Body of pancreas (tissue), 4 donors: ENCODE results near the gene CACNA2D3. TPM values are rescaled to one million over a fixed set of nuclear protein-coding genes. Genes with fewer than 3 reads are reported as not detected.

Experiments
- ATAC-seq: fragments of 150-250 bp; one replicate; pipeline ENCODE4 v1.9.1; 2016
- DNase-seq, 4 donors: peaks; one replicate each; pipeline ENCODE4 v3.0.0-alpha.2; 2019
- H3K27ac ChIP-seq, 4 donors: fragments of 200-600 bp; sonication (generic); 1 replicate in 3 of 4; 2 replicates in 1 of 4; pipeline versions ENCODE4 v1.5.1 to v1.6.1; 2016 to 2019; ENCODE audit warnings: mild to moderate bottlenecking in 1 of 4, mixed read lengths in 1 of 4, moderate library complexity in 1 of 4
- H3K27me3 ChIP-seq, 2 donors: fragments of 200-600 bp; sonication (generic); one replicate each; pipeline ENCODE4 v1.6.0; 2016; ENCODE audit warnings: mild to moderate bottlenecking in 1 of 2
- H3K36me3 ChIP-seq, 2 donors: fragments of 200-600 bp; sonication (generic); replicated peaks in 1 of 2; 2 replicates each; pipeline ENCODE4 v1.5.1; 2016; ENCODE audit warnings: low read depth in 2 of 2; ENCODE audit not compliant: insufficient read depth in 1 of 2
- H3K4me1 ChIP-seq: fragments of 200-600 bp; sonication (generic); one replicate; pipeline ENCODE4 v1.6.0; 2016
- H3K4me3 ChIP-seq, 2 donors: fragments of 200-600 bp; sonication (generic); 1 replicate in 1 of 2; 2 replicates in 1 of 2; pipeline ENCODE4 v1.5.1; 2016 to 2019
- H3K9me3 ChIP-seq, 3 donors: fragments of 200-600 bp; sonication (generic); 1 replicate in 2 of 3; 2 replicates in 1 of 3; pipeline ENCODE4 v1.5.1; 2016
- POLR2A ChIP-seq, 3 donors: fragments of 450-650 bp; IDR thresholded peaks; one replicate each; pipeline ENCODE4 v1.6.1; 2016; ENCODE audit warnings: antibody characterized with exemption in 3 of 3, mild to moderate bottlenecking in 2 of 3
- WGBS, 2 donors: methylation state at CpG; one replicate each; pipeline ENCODE4 v1.1.5; 2017; 5-methylcytosine and 5-hydroxymethylcytosine counted together
- intact Hi-C: fragments of 100-400 bp; cut with DNase I; formaldehyde crosslinking; loops from one replicate; pipeline ENCODE4 v1.15.1; 2023
- total RNA-seq, 2 donors: library from RNA; depleted of rRNA; stranded (reverse); fragments of >200 nt; gene quantifications; one replicate each; pipeline ENCODE4 v1.1.0, GENCODE V29; 2016
- TF ChIP-seq, protein P1 (sequence below), 7 experiments: fragments of 450-650 bp in 4 of 7; fragments of 200-600 bp in 3 of 7; sonication (generic) in 3 of 7; IDR thresholded peaks; one replicate each; pipeline ENCODE4 v1.5.1; 2016 to 2019; ENCODE audit warnings: antibody characterized with exemption in 7 of 7

Gene CACNA2D3
- total RNA-seq, 2 donors from 2014 or later, result not detected

DNA sequence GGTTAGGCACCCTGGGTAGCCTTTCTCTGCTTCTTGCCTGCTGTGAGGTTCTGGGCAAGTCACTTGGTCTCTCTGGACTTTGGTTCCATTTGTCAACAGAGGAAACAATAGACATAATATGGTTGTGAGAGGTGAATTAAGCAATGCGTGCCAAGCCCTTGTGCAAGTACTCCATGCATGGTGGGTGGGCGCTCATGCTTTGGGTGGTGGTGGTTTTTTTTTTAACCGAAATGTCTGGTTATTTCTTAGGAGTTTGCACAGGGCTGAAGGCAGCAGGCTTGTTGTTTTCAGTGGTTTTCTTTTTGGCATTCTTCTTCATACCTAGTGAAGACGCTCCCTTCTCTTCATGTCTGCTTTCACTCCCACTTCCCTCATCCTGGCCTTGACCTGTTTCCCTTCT lies 889.7 kb downstream of the CACNA2D3 start:
- Histone ChIP-seq H3K4me1 (no peaks in the 10 kb centered on the region), H3K27me3 (no peaks in the 10 kb centered on the region), H3K36me3 (no peaks in the 10 kb centered on the region), H3K27ac (no peak overlapping the region), H3K4me3 (no peak overlapping the region), H3K9me3 (no peaks in the 10 kb centered on the region)
- intact Hi-C loops, result no loop called here
- DNase-seq (no peak), ATAC-seq (no peak)
- TF ChIP-seq POLR2A (IDR thresholded peaks at IDR 0.05), result no peak
- TF ChIP-seq, protein P1, sequence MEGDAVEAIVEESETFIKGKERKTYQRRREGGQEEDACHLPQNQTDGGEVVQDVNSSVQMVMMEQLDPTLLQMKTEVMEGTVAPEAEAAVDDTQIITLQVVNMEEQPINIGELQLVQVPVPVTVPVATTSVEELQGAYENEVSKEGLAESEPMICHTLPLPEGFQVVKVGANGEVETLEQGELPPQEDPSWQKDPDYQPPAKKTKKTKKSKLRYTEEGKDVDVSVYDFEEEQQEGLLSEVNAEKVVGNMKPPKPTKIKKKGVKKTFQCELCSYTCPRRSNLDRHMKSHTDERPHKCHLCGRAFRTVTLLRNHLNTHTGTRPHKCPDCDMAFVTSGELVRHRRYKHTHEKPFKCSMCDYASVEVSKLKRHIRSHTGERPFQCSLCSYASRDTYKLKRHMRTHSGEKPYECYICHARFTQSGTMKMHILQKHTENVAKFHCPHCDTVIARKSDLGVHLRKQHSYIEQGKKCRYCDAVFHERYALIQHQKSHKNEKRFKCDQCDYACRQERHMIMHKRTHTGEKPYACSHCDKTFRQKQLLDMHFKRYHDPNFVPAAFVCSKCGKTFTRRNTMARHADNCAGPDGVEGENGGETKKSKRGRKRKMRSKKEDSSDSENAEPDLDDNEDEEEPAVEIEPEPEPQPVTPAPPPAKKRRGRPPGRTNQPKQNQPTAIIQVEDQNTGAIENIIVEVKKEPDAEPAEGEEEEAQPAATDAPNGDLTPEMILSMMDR (IDR thresholded peaks at IDR 0.05), result no peak
- WGBS, 2 donors, result 71 to 72% methylated on average over 4 of the region's 4 CpGs

DNA sequence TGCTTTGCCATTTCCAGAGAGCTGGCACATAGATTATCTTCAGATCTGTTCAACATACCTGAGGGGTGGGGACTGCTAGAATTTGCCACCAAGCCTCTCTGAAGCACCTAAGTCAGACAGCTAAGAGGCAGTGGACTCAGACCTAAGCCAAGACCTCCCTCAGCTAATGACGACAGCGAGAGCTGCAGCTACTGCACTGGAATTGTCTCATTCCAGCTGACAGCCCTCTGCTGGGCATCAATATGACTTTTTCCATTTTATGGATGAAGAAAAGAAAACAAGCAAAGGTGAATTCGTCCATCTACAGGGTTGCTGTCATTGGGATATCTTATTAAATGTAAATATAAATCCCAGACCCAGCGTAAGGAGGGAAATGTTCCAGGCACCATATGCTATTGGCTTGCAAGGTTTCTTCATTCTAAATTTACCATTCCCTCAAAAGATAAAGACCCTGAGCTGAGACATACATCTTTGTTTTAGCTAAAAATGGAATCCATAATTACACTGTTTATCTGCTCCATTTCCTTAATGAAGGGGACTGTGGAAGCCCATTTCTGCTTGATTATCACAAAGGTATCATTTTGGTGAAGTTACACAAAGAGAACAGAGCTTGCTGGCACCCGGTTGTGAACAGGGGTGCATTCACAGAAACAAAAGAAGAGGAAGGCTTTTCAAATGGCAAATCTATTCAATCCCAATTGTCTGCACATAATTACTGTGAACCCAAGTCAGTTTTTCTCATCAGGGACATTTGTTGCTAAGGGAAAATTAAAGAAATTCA lies 891.0 kb downstream of the CACNA2D3 start:
- H3K4me3 ChIP-seq, result no peak overlapping the region
- ATAC-seq (no peak), DNase-seq (no peak)
- no peaks in the 10 kb centered on the region for H3K9me3 ChIP-seq
- intact Hi-C loops, result no loop called here
- no peaks in the 10 kb centered on the region for H3K4me1 ChIP-seq
- H3K27me3 ChIP-seq, result no peaks in the 10 kb centered on the region
- no peaks in the 10 kb centered on the region for H3K36me3 ChIP-seq
- H3K27ac ChIP-seq, result no peak overlapping the region
- 37 to 38% methylated on average over 5 of the region's 5 CpGs for WGBS, 2 donors
- TF ChIP-seq, protein P1 (IDR thresholded peaks at IDR 0.05), result peak in 3 of 7 experiments; percentile 6 to 12 (median 8)
- TF ChIP-seq POLR2A (IDR thresholded peaks at IDR 0.05), result no peak

DNA sequence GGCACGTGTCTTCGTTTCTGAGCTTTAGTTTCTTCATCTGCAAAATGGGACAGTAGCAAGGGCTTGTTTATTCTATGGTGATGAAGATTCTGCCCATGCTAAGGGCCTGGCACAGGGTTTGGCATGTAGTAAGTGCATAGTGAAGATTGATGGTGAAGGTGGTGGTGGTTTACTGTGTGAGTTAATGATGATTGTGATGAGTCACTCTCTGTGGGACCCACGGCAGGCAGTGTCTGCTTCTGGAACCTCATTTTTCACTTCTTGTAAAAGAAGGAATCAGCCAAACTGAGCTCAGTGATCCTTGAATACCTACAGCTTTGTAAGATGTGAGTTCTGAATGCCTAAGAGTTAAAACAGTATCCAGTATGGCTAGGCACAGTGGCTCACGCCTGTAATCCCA lies 891.7 kb downstream of the CACNA2D3 start:
- H3K4me1 ChIP-seq, result no peaks in the 10 kb centered on the region
- H3K9me3 ChIP-seq, result no peaks in the 10 kb centered on the region
- H3K4me3 ChIP-seq, result no peak overlapping the region
- no peak overlapping the region for H3K27ac ChIP-seq
- 29 to 58% methylated on average over 4 of the region's 4 CpGs for whole genome bisulfite sequencing, 2 donors
- ATAC-seq (no peak), DNase-seq (no peak)
- H3K27me3 ChIP-seq, result no peaks in the 10 kb centered on the region
- TF ChIP-seq POLR2A (IDR thresholded peaks at IDR 0.05), result no peak
- TF ChIP-seq, protein P1 (IDR thresholded peaks at IDR 0.05), result no peak
- intact Hi-C loops, result no loop called here
- no peaks in the 10 kb centered on the region for H3K36me3 ChIP-seq

DNA sequence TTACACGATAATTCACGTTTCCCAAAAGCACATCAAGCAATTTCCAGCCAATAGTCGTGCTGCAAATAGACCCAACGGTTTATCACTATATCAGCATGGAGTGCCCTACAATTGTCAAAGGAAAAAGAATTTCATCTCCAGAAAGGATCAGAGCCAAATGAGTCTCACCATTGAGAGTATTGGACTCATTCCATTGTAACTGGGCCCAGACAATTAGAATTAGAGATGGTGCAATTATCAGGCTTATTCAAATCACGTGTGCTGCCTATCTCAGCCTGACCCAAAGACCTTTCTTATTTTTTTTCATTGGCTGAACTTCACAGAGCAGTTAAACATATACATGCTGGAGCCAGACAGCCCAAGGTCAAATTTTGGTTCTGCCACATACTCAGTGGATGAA lies 892.6 kb downstream of the CACNA2D3 start:
- Histone ChIP-seq H3K27me3 (no peaks in the 10 kb centered on the region), H3K9me3 (no peaks in the 10 kb centered on the region), H3K4me3 (no peak overlapping the region), H3K36me3 (no peaks in the 10 kb centered on the region), H3K27ac (no peak overlapping the region), H3K4me1 (no peaks in the 10 kb centered on the region)
- intact Hi-C loops, result no loop called here
- DNase-seq (no peak), ATAC-seq (no peak)
- 50 to 69% methylated on average over 5 of the region's 5 CpGs for WGBS, 2 donors
- TF ChIP-seq, protein P1 (IDR thresholded peaks at IDR 0.05), result no peak
- TF ChIP-seq POLR2A (IDR thresholded peaks at IDR 0.05), result no peak

DNA sequence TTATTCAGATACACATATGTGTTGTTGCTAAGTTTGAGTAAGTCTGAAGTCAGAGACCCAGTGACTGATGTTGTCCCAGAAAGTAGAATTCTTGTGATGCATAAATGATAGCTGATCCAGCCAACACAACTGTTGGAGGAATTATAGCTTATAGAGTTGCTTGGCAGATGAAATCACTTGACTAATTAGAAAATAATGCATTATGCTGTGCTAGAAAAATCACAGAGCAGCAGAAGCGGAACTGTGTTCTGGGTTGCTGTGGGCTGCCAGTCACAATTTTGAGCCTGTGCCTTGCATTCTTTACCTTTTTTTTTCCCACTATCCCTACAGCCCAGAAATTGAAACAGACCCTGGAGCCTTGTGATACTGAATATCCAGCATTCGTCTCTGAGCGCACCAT lies 895.5 kb downstream of the CACNA2D3 start:
- no peaks in the 10 kb centered on the region for H3K9me3 ChIP-seq
- TF ChIP-seq POLR2A (IDR thresholded peaks at IDR 0.05), result no peak
- TF ChIP-seq, protein P1 (IDR thresholded peaks at IDR 0.05), result no peak
- DNase-seq (no peak), ATAC-seq (no peak)
- H3K4me3 ChIP-seq, result no peak overlapping the region
- H3K27ac ChIP-seq, result no peak overlapping the region
- H3K36me3 ChIP-seq, result no peaks in the 10 kb centered on the region
- H3K27me3 ChIP-seq, result no peaks in the 10 kb centered on the region
- intact Hi-C loops, result no loop called here
- WGBS, 2 donors, result 78 to 89% methylated on average over 3 of the region's 3 CpGs
- no peaks in the 10 kb centered on the region for H3K4me1 ChIP-seq
